PFSK-1 (cell line): ENCODE measurements around the gene SLC25A17.

Experiments
- FOXP2 ChIP-seq: optimal IDR thresholded peaks from 2 replicates; pipeline ENCODE3; 2011; ENCODE audit warnings: borderline replicate concordance, control low read depth, inconsistent platforms; ENCODE audit not compliant: insufficient read depth; ENCODE audit errors: extremely low read length, extremely low read depth
- POLR2AphosphoS5 ChIP-seq: IDR thresholded peaks from 2 replicates; pipeline ENCODE4 v1.6.1; 2012; ENCODE audit warnings: low read depth, mild to moderate bottlenecking, control low read depth, low read length, moderate library complexity
- SIN3A ChIP-seq: IDR thresholded peaks from 2 replicates; pipeline ENCODE4 v1.6.1; 2012; ENCODE audit warnings: mild to moderate bottlenecking, low read length, moderate library complexity, borderline replicate concordance; ENCODE audit not compliant: insufficient read depth
- TAF1 ChIP-seq: IDR thresholded peaks from 2 replicates; pipeline ENCODE4 v1.6.1; 2012; ENCODE audit warnings: low read length, control low read depth, borderline replicate concordance; ENCODE audit not compliant: insufficient read depth
- TF ChIP-seq, protein P1 (sequence below), 2 experiments: IDR thresholded peaks; 2 replicates each; pipeline versions ENCODE4 v1.6.1 to v1.8.0; 2011 to 2012; ENCODE audit warnings: low read depth in 2 of 2, low read length in 2 of 2, control low read depth in 1 of 2, inconsistent platforms in 1 of 2, mild to moderate bottlenecking in 1 of 2, moderate library complexity in 1 of 2; ENCODE audit not compliant: insufficient read depth in 1 of 2

Gene SLC25A17

DNA sequence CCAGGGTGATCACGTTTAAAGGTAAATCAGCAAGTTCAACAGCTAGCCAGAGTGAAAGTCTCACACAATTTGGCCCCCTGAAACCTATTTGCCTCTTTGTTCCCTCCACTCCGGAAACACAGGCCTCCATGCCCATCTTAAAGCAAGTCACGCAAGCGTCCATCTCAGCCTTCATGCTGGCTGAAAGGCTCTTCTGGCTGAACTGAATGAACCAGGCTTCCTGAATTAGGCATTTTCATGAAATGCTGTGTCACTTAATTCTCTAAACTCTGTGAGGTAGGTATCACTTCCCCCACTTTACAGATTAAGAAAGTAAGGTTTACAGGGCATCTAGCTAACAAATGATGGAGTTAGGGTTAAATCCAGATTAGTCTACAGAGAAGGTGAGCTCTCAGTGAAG is 1.4 kb downstream of the SLC25A17 start:
- no peak for TF ChIP-seq TAF1
- TF ChIP-seq SIN3A: no peak
- TF ChIP-seq, protein P1, sequence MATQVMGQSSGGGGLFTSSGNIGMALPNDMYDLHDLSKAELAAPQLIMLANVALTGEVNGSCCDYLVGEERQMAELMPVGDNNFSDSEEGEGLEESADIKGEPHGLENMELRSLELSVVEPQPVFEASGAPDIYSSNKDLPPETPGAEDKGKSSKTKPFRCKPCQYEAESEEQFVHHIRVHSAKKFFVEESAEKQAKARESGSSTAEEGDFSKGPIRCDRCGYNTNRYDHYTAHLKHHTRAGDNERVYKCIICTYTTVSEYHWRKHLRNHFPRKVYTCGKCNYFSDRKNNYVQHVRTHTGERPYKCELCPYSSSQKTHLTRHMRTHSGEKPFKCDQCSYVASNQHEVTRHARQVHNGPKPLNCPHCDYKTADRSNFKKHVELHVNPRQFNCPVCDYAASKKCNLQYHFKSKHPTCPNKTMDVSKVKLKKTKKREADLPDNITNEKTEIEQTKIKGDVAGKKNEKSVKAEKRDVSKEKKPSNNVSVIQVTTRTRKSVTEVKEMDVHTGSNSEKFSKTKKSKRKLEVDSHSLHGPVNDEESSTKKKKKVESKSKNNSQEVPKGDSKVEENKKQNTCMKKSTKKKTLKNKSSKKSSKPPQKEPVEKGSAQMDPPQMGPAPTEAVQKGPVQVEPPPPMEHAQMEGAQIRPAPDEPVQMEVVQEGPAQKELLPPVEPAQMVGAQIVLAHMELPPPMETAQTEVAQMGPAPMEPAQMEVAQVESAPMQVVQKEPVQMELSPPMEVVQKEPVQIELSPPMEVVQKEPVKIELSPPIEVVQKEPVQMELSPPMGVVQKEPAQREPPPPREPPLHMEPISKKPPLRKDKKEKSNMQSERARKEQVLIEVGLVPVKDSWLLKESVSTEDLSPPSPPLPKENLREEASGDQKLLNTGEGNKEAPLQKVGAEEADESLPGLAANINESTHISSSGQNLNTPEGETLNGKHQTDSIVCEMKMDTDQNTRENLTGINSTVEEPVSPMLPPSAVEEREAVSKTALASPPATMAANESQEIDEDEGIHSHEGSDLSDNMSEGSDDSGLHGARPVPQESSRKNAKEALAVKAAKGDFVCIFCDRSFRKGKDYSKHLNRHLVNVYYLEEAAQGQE (IDR thresholded peaks at IDR 0.05; ENCODE audit: insufficient read depth in 1 of 2, low read depth in 2 of 2, low read length in 2 of 2): no peak
- TF ChIP-seq POLR2AphosphoS5: no peak
- no peak for TF ChIP-seq FOXP2

DNA sequence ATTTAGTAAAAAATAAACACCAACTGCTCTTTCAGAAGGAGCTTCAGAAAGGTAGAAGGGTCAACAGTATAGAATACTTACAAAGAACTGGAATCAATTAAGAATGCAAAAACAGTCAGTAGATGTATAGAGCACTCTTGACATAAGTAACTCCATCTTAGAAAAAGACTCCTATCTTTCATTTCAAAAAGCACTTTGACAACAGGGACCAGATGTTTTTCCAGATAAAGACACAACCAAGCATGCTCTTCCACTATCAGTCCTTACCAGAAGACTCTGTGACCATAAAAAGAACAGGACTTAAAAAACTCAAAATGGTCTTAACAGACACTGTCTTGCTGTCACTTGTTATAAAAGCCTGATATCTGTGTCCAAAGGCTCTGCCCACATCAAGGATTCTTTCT is 5.2 kb downstream of the SLC25A17 start:
- TF ChIP-seq TAF1: no peak

DNA sequence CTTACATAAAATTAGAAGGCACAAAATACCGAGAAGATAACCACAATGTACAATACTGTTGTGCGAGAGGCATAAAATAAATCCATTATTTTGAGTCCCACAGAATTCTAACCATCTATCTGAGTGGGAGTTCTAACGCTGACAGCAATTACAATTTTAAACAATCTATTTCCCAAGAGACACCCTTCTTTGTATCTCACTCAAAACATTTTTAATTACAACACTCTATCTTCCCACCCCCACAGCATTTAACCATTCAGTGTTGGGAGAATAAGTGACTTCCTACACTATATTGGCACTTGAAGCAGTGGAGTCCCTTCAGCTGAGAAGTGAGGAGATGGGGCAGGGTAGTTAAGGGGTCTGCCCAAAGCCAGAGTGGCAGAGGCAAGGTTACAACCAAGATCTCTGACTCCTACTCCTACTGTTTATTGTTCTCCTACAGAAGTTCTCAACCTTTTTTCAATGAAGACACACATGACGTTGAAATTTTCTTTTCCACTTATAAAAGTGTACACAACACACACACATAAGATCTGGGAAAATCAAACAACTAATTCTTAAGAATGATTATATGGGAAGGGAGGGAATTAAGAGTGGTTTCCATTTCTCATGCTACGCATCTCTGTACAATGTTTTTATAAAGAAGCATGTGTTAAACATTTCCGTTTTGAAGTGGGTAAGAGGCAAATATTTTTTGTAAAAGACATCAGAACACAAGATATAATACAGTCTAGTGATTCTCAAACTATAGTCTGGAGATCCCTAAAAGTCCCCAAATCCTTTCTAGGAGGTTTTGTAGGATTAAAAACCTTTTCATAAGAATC is 10.9 kb downstream of the SLC25A17 start:
- TF ChIP-seq FOXP2: no peak
- no peak for TF ChIP-seq TAF1
- TF ChIP-seq SIN3A: no peak
- TF ChIP-seq, protein P1 (IDR thresholded peaks at IDR 0.05; ENCODE audit: insufficient read depth in 1 of 2, low read depth in 2 of 2, low read length in 2 of 2): no peak
- no peak for TF ChIP-seq POLR2AphosphoS5

GRCh38 chr22:40806711-40807110 is 12.4 kb downstream of the SLC25A17 start:
- TF ChIP-seq POLR2AphosphoS5: no peak
- TF ChIP-seq, protein P1 (IDR thresholded peaks at IDR 0.05; ENCODE audit: insufficient read depth in 1 of 2, low read depth in 2 of 2, low read length in 2 of 2): no peak
- TF ChIP-seq SIN3A: no peak
- TF ChIP-seq FOXP2: no peak
- no peak for TF ChIP-seq TAF1

DNA sequence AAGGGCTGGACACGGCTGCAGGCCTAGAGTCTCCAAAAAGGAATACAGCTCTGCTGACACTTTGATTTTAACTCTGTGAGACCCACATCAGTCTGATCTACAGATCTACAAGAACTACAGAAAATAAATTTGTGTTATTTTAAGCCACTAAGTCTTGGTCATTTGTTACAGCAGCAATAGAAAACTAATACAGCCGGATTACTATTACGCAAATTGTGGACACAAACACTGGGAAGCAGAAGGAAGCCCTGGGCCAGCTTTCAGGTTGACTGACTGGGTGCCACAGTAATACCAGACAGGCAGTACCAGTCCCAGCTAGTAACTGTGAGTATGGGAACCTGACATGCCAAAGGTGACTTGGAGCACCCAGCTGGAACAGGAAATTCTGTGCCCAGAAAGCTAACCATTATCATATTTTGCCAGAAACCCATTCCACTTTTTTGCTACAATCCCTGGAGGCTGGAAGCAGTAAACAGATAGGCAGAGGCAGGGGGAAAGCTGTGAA is 13.4 kb downstream of the SLC25A17 start:
- TF ChIP-seq, protein P1 (IDR thresholded peaks at IDR 0.05; ENCODE audit: insufficient read depth in 1 of 2, low read depth in 2 of 2, low read length in 2 of 2): no peak
- TF ChIP-seq POLR2AphosphoS5: no peak
- no peak for TF ChIP-seq SIN3A
- TF ChIP-seq FOXP2: no peak
- no peak for TF ChIP-seq TAF1
